ENCODE results near the gene CTRB1. TPM values are rescaled to one million over a fixed set of nuclear protein-coding genes. Genes with fewer than 3 reads are reported as not detected.

CTRB1 gene
- total RNA-seq, 4 donors from 2014 or later: not detected

- Histone ChIP-seq H3K27me3 (peaks cover 0 to 17% (median 0%) of the 10 kb centered on the region in 4 donors), H3K27ac (peak overlapping the region; percentile 51 to 93 (median 74)), H3K4me3 (peak overlapping the region in 1 of 4 donors; percentile 22), H3K9me3 (no peaks in the 10 kb centered on the region), H3K36me3 (no peaks in the 10 kb centered on the region), H3K4me1 (peaks cover 39 to 86% (median 75%) of the 10 kb centered on the region in 3 donors)
- WGBS, 2 donors: 29 to 39% methylated on average over 8 to 10 of the region's 14 CpGs
- no peak for TF ChIP-seq POLR2A (IDR thresholded peaks at IDR 0.05)
- no peak for TF ChIP-seq CTCF (IDR thresholded peaks at IDR 0.05)
- DNase-seq: no peak
- intact Hi-C loops (cut with DNase I): no loop called here
Observed at GRCh38 chr16:75256696-75257343, 38.0 kb downstream of the CTRB1 start.

GRCh38 chr16:75257886-75258806 lies 39.4 kb downstream of the CTRB1 start:
- no peak for DNase-seq
- 74 to 82% methylated on average over 17 to 18 of the region's 21 CpGs for WGBS, 2 donors
- intact Hi-C loops (cut with DNase I): no loop called here
- peaks cover 0 to 15% (median 0%) of the 10 kb centered on the region in 4 donors for H3K27me3 ChIP-seq
- TF ChIP-seq POLR2A (IDR thresholded peaks at IDR 0.05) (no peak), CTCF (IDR thresholded peaks at IDR 0.05) (no peak)
- peak overlapping the region in 1 of 4 donors; percentile 1 for H3K27ac ChIP-seq
- no peak overlapping the region for H3K4me3 ChIP-seq
- no peaks in the 10 kb centered on the region for H3K9me3 ChIP-seq
- peaks cover 35 to 86% (median 75%) of the 10 kb centered on the region in 3 donors for H3K4me1 ChIP-seq
- no peaks in the 10 kb centered on the region for H3K36me3 ChIP-seq

GRCh38 chr16:75258807-75259141 lies 40.0 kb downstream of the CTRB1 start:
- no peak for DNase-seq
- no peaks in the 10 kb centered on the region for H3K36me3 ChIP-seq
- H3K4me1 ChIP-seq: peaks cover 39 to 86% (median 75%) of the 10 kb centered on the region in 3 donors
- no peaks in the 10 kb centered on the region for H3K9me3 ChIP-seq
- no peak overlapping the region for H3K4me3 ChIP-seq
- H3K27me3 ChIP-seq: peaks cover 0 to 13% (median 0%) of the 10 kb centered on the region in 4 donors
- TF ChIP-seq POLR2A (IDR thresholded peaks at IDR 0.05) (no peak), CTCF (IDR thresholded peaks at IDR 0.05) (no peak)
- WGBS, 2 donors: 73 to 100% methylated on average over 2 to 6 of the region's 6 CpGs
- H3K27ac ChIP-seq: no peak overlapping the region
- intact Hi-C loops (cut with DNase I): no loop called here

- intact Hi-C loops (cut with DNase I): no loop called here
- TF ChIP-seq POLR2A (IDR thresholded peaks at IDR 0.05): no peak
- TF ChIP-seq CTCF (IDR thresholded peaks at IDR 0.05): no peak
- Histone ChIP-seq H3K36me3 (no peaks in the 10 kb centered on the region), H3K4me3 (no peak overlapping the region), H3K27ac (no peak overlapping the region), H3K27me3 (peaks cover 0 to 27% (median 0%) of the 10 kb centered on the region in 4 donors), H3K9me3 (no peaks in the 10 kb centered on the region), H3K4me1 (peaks cover 29 to 84% (median 65%) of the 10 kb centered on the region in 3 donors)
- no peak for DNase-seq
- 67 to 70% methylated on average over 4 of the region's 10 CpGs for WGBS, 2 donors
Observed at GRCh38 chr16:75260851-75261589, 42.2 kb downstream of the CTRB1 start.
